ENCODE results near the gene FOXP1.

Gene FOXP1

DNA sequence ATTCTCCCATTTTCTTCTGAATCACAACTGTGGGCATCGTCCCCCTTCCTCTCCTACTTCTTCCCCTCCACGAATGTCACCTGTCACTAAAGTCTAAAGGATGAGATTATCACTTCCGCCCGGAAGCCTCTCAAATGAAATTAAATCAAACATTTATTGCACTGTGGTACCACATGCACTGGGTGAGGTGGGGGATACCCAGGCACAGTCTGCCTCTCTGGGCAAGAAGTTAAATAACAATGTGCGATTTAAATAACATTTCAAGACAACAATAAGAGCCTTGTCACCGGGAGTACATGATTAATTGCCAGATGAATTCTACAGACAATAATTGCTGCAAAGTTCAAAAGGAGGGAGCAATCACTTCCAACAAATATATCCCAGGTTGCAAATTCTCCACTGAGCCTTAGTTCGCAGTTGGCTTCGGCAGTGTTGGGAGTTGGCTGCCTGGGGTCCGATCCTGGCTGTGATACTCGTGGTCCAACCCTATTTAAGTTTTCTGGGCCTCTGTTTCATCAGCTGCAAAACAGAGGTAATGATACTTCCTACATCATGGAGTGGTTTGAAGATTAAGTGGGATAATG lies 77.7 kb downstream of the FOXP1 start:
- no peak for DNase-seq (ENCODE audit: low read depth in 3 of 3)

- DNase-seq (ENCODE audit: low read depth in 3 of 3), result no peak
Measured at GRCh38 chr3:71504250-71505036, 79.1 kb downstream of the FOXP1 start.

GRCh38 chr3:71503525-71504249 lies 79.8 kb downstream of the FOXP1 start:
- no peak for DNase-seq (ENCODE audit: low read depth in 3 of 3)

GRCh38 chr3:71502066-71502625 lies 81.4 kb downstream of the FOXP1 start:
- DNase-seq (ENCODE audit: low read depth in 3 of 3), result no peak

DNA sequence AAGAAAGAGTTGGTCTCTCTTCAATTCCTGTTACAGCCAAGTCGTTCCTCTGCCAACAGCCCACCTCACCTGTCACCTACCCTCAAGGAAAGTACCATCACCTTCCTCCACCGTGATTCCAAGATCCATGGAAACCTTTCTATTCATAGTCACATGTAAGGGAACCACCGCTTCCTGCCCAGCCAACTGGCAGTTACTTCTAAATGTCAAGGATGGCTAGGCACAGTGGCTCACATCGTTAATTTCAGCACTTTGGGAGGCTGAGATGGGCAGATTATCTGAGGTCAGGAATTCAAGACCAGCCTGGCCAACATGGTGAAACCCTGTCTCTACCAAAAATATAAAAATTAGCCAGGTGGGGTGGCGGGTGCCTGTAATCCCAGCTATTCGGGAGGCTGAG lies 82.8 kb downstream of the FOXP1 start:
- DNase-seq (ENCODE audit: low read depth in 3 of 3), result no peak

DNA sequence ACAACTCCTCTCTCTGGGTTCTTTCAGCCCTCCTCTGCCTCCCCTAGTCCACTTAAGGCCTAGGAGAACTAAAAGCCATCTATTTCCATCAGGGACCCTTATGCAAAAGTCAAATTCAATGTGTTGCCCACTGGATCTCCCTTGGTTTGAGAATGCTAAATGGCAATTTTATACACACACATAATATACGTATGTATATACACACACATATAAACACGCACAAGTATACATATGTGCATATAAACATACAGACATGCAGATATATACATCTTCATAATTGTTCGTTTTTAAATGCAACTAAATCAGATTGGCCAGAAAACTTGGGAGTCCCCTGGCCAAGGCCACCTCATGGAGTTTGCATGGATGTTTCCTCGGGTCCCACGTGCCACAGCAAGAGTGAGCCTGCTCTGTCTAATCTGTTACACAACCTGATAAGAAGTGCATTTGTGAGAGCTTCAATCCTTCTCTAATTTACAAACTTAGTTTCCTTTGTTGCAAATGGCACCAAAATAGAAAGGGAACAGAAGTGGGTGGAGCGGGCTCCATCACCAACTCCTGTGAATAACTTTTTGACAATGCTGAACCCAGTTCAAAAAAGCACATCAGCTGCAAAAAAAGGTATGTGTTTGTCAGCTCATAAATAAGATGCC lies 84.2 kb downstream of the FOXP1 start:
- no peak for DNase-seq (ENCODE audit: low read depth in 3 of 3)

- no peak for DNase-seq (ENCODE audit: low read depth in 3 of 3)
Measured at GRCh38 chr3:71498543-71498942, 85.0 kb downstream of the FOXP1 start.

DNA sequence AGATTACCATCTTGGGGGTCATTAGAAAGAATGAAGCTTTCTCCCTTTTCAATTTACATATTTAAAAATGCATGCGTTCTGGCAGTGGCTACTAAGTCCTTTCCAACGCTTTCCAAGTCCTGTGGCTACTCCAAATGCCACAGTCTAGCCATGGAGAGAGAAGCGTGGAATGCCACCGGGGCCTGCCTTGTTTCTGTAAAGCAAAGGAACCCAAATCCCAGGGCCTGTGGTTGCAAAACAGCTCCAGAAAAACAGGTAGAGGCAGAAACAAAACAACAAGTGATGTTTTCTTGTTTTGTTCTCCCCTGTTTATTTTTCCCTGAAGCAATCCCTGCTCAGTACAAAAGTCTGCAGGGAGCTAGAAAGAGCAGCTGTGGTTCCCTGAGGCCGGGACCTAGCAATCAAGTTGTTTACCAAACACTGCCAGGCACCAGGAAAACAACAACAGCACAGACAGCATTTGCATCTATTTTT lies 85.5 kb downstream of the FOXP1 start:
- no peak for DNase-seq (ENCODE audit: low read depth in 3 of 3)

DNA sequence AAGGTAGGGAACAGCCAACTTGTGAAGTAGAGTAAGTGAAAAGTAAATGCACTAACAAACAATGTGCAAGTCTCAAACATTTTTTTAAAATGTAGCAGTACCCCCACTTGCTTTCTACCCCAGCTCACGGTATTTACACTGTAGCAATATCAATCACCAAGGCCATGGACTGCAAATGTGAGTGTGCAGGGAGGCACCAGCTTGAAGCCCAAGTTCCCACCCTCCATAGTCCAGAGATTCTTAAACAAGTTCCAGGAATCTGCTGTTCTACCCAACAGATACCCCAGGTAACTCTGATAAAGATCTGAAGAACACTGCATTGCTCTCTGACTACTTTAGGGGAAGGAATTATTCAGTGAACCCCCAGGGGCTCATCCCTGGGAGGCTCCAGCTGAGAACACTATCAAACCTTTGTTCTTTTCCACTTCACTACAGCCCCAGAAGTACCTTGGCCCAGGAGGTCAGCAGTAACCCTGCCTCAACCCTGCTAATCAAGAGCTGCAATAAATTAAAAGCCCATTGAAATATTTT lies 86.1 kb downstream of the FOXP1 start:
- no peak for DNase-seq (ENCODE audit: low read depth in 3 of 3)

- no peak for DNase-seq (ENCODE audit: low read depth in 3 of 3)
Measured at GRCh38 chr3:71495708-71496472, 87.6 kb downstream of the FOXP1 start.

DNA sequence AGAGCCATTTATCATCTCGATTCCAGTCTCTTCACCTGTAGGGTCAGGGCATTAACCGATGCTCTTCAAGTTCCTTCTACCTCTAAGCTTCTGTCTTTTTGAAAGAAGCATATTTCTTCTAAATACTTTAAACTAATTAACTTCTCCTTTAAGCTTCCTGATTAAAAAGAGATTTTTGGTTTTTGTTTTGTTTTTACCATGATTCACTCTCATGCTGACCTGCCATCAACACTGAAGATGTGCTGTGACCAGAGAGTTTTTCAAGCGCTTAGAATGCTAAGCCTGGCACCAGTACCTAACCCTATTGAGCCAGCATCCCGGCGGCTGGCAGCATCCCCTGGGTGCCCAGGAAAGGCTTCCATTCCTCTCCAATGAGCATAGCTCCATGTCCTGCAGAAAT lies 89.3 kb downstream of the FOXP1 start:
- no peak for DNase-seq (ENCODE audit: low read depth in 3 of 3)

DNA sequence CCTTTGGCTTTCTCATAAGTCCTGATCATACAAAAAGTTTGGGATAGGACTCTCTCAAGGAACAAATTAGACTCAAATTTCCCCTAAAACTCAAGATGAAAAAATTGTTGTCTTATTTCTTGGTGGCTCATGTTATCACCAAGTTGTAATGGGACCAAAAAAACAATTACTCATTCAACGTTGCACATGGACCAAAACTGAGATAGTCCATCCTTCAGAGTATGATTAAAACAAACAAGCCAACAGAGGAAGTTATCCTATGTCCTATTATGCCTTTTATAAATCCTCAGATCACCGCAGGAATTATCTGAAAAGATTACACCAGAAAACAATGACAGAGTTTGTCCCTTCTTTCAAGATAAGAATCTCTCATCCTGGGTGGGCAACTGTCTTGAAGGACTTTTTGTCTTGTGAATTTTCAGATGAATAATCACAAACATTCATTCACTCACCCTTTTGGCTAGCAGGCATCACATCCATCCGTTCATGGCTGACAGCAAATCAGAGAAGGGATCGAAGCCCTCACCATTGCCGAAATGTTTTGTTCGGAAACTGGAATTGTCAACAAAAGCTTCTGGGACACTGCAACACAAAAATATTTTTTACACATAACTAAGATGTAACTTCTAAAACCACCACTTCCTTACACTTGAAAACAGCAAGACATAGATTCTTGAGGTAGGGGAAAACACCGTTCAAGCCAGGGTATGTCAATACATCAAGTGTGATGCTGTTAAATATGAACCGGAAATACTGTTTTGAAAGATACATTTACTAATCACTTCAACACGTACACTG lies 90.4 kb downstream of the FOXP1 start:
- DNase-seq (ENCODE audit: low read depth in 3 of 3), result no peak

GRCh38 chr3:71492566-71492965 lies 91.0 kb downstream of the FOXP1 start:
- no peak for DNase-seq (ENCODE audit: low read depth in 3 of 3)

- DNase-seq (ENCODE audit: low read depth in 3 of 3), result no peak
Measured at GRCh38 chr3:71491154-71491752, 92.3 kb downstream of the FOXP1 start.

- DNase-seq (ENCODE audit: low read depth in 3 of 3), result no peak
Measured at GRCh38 chr3:71490692-71491091, 92.8 kb downstream of the FOXP1 start.

GRCh38 chr3:71489315-71489761 lies 94.2 kb downstream of the FOXP1 start:
- DNase-seq (ENCODE audit: low read depth in 3 of 3), result no peak

GRCh38 chr3:71488882-71489281 lies 94.6 kb downstream of the FOXP1 start:
- DNase-seq (ENCODE audit: low read depth in 3 of 3), result no peak

- no peak for DNase-seq (ENCODE audit: low read depth in 3 of 3)
Measured at GRCh38 chr3:71488391-71488809, 95.1 kb downstream of the FOXP1 start.

- no peak for DNase-seq (ENCODE audit: low read depth in 3 of 3)
Measured at GRCh38 chr3:71487418-71487817, 96.1 kb downstream of the FOXP1 start.

GRCh38 chr3:71486831-71487230 lies 96.7 kb downstream of the FOXP1 start:
- DNase-seq (ENCODE audit: low read depth in 3 of 3), result no peak

Data from stimulated activated CD4-positive, alpha-beta T cell treated with anti-CD3 and anti-CD28 coated beads, TNF-alpha, amount 100 ng/mL, for 48 hours (primary cell).